Measurements from ENCODE around the gene ASS1. TPM values are rescaled to one million over a fixed set of nuclear protein-coding genes. Genes with fewer than 3 reads are reported as not detected.
"Not testable (repeated sequence)": the region's sequence is repeated elsewhere in the genome, so short reads cannot be mapped to it uniquely, and the experiment has no call there.

Gene ASS1
- total RNA-seq: 1 to 10 TPM; 2.6 to 4.1 TPM

DNA sequence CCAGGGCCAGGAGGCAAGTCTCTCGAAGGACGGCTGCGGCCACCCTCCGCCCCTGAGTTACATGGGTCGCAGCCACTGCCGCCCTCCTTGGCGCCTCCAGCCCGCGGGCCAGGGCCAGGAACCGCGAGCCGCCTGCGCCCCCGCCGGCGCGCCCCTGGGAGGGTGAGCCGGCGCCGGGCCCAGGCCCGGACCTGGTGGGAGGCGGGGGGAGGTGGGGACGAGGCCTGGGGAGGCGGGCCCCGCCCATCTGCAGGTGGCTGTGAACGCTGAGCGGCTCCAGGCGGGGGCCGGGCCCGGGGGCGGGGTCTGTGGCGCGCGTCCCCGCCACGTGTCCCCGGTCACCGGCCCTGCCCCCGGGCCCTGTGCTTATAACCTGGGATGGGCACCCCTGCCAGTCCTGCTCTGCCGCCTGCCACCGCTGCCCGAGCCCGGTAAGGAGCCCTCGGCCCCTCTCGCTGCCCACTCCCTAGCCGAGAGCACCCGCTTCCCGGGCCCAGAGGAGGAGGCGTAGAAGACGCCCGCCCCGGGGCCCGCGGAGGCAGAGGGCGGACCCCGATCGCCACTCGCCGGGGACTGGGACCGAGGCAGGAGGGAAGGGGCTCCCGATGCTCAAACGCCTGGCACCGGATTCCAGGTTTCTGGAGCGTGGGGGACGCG, at the start of gene ASS1:
ASS1 (plus strand) TSS at position 397 of the 657 bp plus-strand sequence. CDS start 7,268 bp downstream, outside the sequence.
- DNase-seq: peak; percentile 66
- peak; percentile 72 for ATAC-seq (ENCODE audit: low read depth)
- Mint-ChIP-seq H3K4me1 (peaks cover 16% of the 10 kb centered on the region), H3K4me3 (peak within 1 kb of the TSS; percentile 19), H3K27me3 (peaks cover 26% of the 10 kb centered on the region), H3K27ac (no peak within 1 kb of the TSS), H3K36me3 (peaks cover 2% of the 10 kb centered on the region), H3K9me3 (peaks cover 4% of the 10 kb centered on the region)
- POLR2A ChIA-PET: no interaction called here

GRCh38 chr9:130395810-130396435, 48.8 kb upstream of the ASS1 start:
- no peak for ATAC-seq (ENCODE audit: low read depth)
- Mint-ChIP-seq H3K36me3 (no peaks in the 10 kb centered on the region), H3K27ac (no peak overlapping the region), H3K4me3 (no peak overlapping the region), H3K9me3 (no peaks in the 10 kb centered on the region), H3K4me1 (no peaks in the 10 kb centered on the region), H3K27me3 (no peaks in the 10 kb centered on the region)
- no peak for DNase-seq
- POLR2A ChIA-PET: no interaction called here

DNA sequence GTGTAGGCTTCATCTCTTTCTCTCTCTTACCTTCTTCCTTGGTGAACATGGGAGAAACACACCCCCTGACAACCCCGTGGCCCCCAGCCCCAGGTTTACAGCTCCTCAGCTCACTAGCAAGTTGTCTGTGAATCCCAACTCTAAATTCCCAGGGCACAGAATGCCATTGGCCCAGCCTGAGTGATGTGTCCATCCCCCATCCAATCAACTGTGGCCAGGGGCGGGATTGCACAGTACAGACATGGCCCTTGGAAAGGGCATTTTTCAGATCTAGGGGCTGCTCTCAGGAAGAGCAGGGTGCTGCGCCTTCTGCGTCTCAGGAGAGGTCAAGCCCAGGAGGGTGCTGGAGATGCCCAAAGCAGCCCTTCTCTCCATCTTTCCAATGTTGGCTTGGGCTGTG, 48.2 kb upstream of the ASS1 start:
- no peaks in the 10 kb centered on the region for H3K9me3 Mint-ChIP-seq

GRCh38 chr9:130398487-130399240, 46.1 kb upstream of the ASS1 start:
- ATAC-seq (ENCODE audit: low read depth): no peak
- no peaks in the 10 kb centered on the region for H3K4me1 Mint-ChIP-seq
- no peaks in the 10 kb centered on the region for H3K27me3 Mint-ChIP-seq
- no peak overlapping the region for H3K27ac Mint-ChIP-seq
- DNase-seq: no peak
- no peaks in the 10 kb centered on the region for H3K9me3 Mint-ChIP-seq
- H3K4me3 Mint-ChIP-seq: no peak overlapping the region
- POLR2A ChIA-PET: no interaction called here
- H3K36me3 Mint-ChIP-seq: no peaks in the 10 kb centered on the region

More for the DNA sequence above, 48.2 kb upstream of the ASS1 start:
- H3K36me3 Mint-ChIP-seq: no peaks in the 10 kb centered on the region
- DNase-seq: no peak
- POLR2A ChIA-PET: no interaction called here
- H3K4me3 Mint-ChIP-seq: no peak overlapping the region
- no peak for ATAC-seq (ENCODE audit: low read depth)
- H3K27ac Mint-ChIP-seq: no peak overlapping the region
- no peaks in the 10 kb centered on the region for H3K4me1 Mint-ChIP-seq
- H3K27me3 Mint-ChIP-seq: no peaks in the 10 kb centered on the region

GRCh38 chr9:130399768-130400167, 45.0 kb upstream of the ASS1 start:
- DNase-seq (no peak), ATAC-seq (ENCODE audit: low read depth) (no peak)
- no peaks in the 10 kb centered on the region for H3K9me3 Mint-ChIP-seq
- H3K27me3 Mint-ChIP-seq: no peaks in the 10 kb centered on the region
- no peak overlapping the region for H3K27ac Mint-ChIP-seq
- no peaks in the 10 kb centered on the region for H3K4me1 Mint-ChIP-seq
- POLR2A ChIA-PET: no interaction called here
- H3K36me3 Mint-ChIP-seq: no peaks in the 10 kb centered on the region
- H3K4me3 Mint-ChIP-seq: no peak overlapping the region

DNA sequence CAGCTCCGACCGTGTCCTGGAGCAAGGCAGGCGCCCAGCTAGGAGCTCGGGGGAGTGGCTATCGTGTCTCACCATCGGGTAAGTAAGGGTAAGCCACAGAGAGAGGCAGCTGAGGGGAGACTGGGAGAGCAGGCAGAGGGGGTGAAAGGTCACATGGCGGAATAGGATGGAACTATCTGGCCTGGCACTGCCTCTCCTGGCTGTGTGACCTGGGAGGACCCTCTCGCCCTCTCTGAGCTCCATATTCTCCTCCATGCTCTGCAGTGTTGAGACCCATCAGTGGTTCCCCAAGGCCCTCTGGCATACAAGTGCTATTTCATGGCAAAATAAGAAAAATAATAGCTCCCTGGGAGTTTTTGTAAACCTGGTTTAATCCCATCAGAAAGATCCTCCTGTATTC, 43.9 kb upstream of the ASS1 start:
- H3K4me1 Mint-ChIP-seq: no peaks in the 10 kb centered on the region
- no peaks in the 10 kb centered on the region for H3K27me3 Mint-ChIP-seq
- H3K27ac Mint-ChIP-seq: no peak overlapping the region
- DNase-seq (no peak), ATAC-seq (ENCODE audit: low read depth) (no peak)
- no peaks in the 10 kb centered on the region for H3K36me3 Mint-ChIP-seq
- no peaks in the 10 kb centered on the region for H3K9me3 Mint-ChIP-seq
- POLR2A ChIA-PET: no interaction called here
- H3K4me3 Mint-ChIP-seq: no peak overlapping the region

- H3K36me3 Mint-ChIP-seq; H3K27me3 Mint-ChIP-seq; ATAC-seq (ENCODE audit: low read depth); H3K9me3 Mint-ChIP-seq; DNase-seq; H3K4me1 Mint-ChIP-seq; H3K4me3 Mint-ChIP-seq; POLR2A ChIA-PET; H3K27ac Mint-ChIP-seq: not testable (repeated sequence)
These were observed 43.0 kb upstream of the ASS1 start for GRCh38 chr9:130401742-130402141.

DNA sequence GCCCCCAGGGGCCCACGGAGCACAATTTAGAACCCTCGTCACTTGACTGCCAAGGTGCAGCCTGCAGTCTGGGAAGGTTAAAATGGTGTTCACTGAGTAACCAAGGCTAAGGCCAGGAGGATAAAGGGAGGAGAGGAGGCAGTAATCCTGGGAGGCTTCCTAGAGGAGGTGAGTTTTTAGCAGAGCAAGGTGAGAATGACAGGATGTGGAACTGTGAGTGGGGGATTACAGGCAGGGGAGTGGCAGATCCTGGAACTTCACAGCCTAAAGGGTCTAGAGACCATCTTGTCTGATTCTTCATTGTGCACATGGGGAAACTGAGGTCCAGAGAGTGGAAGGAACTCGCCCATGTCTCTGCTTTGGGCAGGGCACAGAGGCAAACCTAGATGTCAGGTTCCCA, 42.5 kb upstream of the ASS1 start:
- POLR2A ChIA-PET: no interaction called here
- H3K27me3 Mint-ChIP-seq: no peaks in the 10 kb centered on the region

GRCh38 chr9:130402645-130403440, 41.9 kb upstream of the ASS1 start:
- Mint-ChIP-seq H3K4me3 (no peak overlapping the region), H3K27me3 (no peaks in the 10 kb centered on the region), H3K36me3 (no peaks in the 10 kb centered on the region), H3K27ac (no peak overlapping the region), H3K4me1 (no peaks in the 10 kb centered on the region), H3K9me3 (no peaks in the 10 kb centered on the region)
- ATAC-seq (ENCODE audit: low read depth): no peak
- POLR2A ChIA-PET: no interaction called here
- no peak for DNase-seq

More for the DNA sequence above, 42.5 kb upstream of the ASS1 start:
- Mint-ChIP-seq H3K36me3 (no peaks in the 10 kb centered on the region), H3K9me3 (no peaks in the 10 kb centered on the region), H3K4me1 (no peaks in the 10 kb centered on the region), H3K4me3 (no peak overlapping the region), H3K27ac (no peak overlapping the region)
- ATAC-seq (ENCODE audit: low read depth) (no peak), DNase-seq (no peak)

- H3K4me3 Mint-ChIP-seq: no peak overlapping the region
- H3K4me1 Mint-ChIP-seq: no peaks in the 10 kb centered on the region
- no peak overlapping the region for H3K27ac Mint-ChIP-seq
- H3K27me3 Mint-ChIP-seq: no peaks in the 10 kb centered on the region
- ATAC-seq (ENCODE audit: low read depth) (no peak), DNase-seq (no peak)
- no peaks in the 10 kb centered on the region for H3K9me3 Mint-ChIP-seq
- POLR2A ChIA-PET: no interaction called here
- no peaks in the 10 kb centered on the region for H3K36me3 Mint-ChIP-seq
These were observed 39.0 kb upstream of the ASS1 start for GRCh38 chr9:130405657-130406257.

GRCh38 chr9:130406278-130406895, 38.4 kb upstream of the ASS1 start:
- H3K27me3 Mint-ChIP-seq: no peaks in the 10 kb centered on the region
- H3K9me3 Mint-ChIP-seq: no peaks in the 10 kb centered on the region
- H3K36me3 Mint-ChIP-seq: no peaks in the 10 kb centered on the region
- H3K4me1 Mint-ChIP-seq: no peaks in the 10 kb centered on the region
- no peak for DNase-seq
- no peak overlapping the region for H3K27ac Mint-ChIP-seq
- POLR2A ChIA-PET: no interaction called here
- H3K4me3 Mint-ChIP-seq: no peak overlapping the region
- no peak for ATAC-seq (ENCODE audit: low read depth)

DNA sequence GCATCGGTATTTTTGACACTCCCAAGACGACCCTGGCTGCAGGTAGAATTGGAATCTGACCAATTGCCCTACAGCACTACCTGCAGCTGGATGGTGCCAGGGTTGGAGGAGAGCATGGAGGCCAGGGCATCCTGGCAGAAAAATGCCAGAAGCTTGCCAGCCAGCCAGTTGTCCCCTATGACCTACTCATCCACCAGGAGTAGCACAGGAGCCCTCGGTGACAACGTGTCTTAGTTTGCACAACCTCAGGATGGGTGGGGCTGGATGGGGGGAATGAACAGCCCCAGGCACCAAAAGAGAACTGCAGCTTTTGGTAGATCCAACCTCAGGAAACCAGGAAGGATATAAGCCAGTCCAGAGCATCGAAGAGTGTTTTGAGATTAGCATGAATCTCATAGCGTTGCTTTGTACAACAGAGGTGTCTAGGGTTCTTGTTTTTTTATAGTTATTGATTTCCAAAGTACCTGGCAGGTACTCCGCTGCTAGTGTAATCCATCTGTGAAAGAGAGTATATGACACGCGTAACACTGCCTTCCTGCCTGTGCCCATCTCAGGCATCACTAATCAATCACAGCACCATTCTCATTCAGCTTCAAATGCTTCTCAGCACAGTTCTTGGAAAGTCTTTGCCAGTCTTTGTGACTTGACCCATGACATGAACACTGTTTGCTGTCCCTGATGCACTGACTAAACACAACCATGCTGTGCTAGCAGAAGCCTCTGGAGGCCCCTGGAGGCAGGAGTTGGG, 36.7 kb upstream of the ASS1 start:
- Mint-ChIP-seq H3K27ac (no peak overlapping the region), H3K36me3 (no peaks in the 10 kb centered on the region), H3K27me3 (peaks cover 10% of the 10 kb centered on the region), H3K4me3 (no peak overlapping the region), H3K9me3 (no peaks in the 10 kb centered on the region), H3K4me1 (no peaks in the 10 kb centered on the region)
- POLR2A ChIA-PET: no interaction called here
- no peak for DNase-seq
- no peak for ATAC-seq (ENCODE audit: low read depth)
